HepG2 (cell line): ENCODE data around the gene ACYP2. TPM values are rescaled to one million over a fixed set of nuclear protein-coding genes. Genes with fewer than 3 reads are reported as not detected.
A peak's percentile ranks its signal among the peaks of the same experiment; 100 is the strongest.

ENCODE experiments used
- ATAD3A ChIP-seq: sonication (generic); formaldehyde crosslinking; IDR thresholded peaks from 2 replicates; pipeline ENCODE4 v1.4.0; 2020; ENCODE audit warnings: missing genetic modification reagents
- CBX2 ChIP-seq, 2 experiments: fragments of 200-600 bp in 1 of 2; sonication (generic); formaldehyde crosslinking in 1 of 2; IDR thresholded peaks; 2 replicates each; pipeline versions ENCODE4 v1.7.0 to v1.8.1; 2018 to 2022; ENCODE audit warnings: low read depth in 2 of 2, low read length in 1 of 2, mild to moderate bottlenecking in 1 of 2, missing genetic modification reagents in 1 of 2
- FOSL2 ChIP-seq: sonication (generic); formaldehyde crosslinking; IDR thresholded peaks from 2 replicates; pipeline ENCODE4 v1.4.0; 2020; ENCODE audit warnings: missing genetic modification reagents
- FOXM1 ChIP-seq: sonication (generic); formaldehyde crosslinking; IDR thresholded peaks from 2 replicates; pipeline ENCODE4 v1.5.0; 2020; ENCODE audit warnings: missing genetic modification reagents
- HNRNPH1 ChIP-seq: fragments of 200-400 bp; formaldehyde crosslinking; optimal IDR thresholded peaks from 2 replicates; pipeline ENCODE3; 2017; ENCODE audit warnings: mild to moderate bottlenecking, low read depth, low read length
- KAT7 ChIP-seq: IDR thresholded peaks from 2 replicates; pipeline ENCODE4 v1.6.1; 2018; ENCODE audit warnings: borderline replicate concordance, missing compliant biosample characterization
- MAF1 ChIP-seq: sonication (generic); formaldehyde crosslinking; IDR thresholded peaks from 2 replicates; pipeline ENCODE4 v1.5.0; 2020; ENCODE audit warnings: missing genetic modification reagents, borderline replicate concordance
- NR3C1 ChIP-seq: sonication (generic); formaldehyde crosslinking; IDR thresholded peaks from 2 replicates; pipeline ENCODE4 v1.4.0; 2020; ENCODE audit warnings: missing genetic modification reagents
- PAX8 ChIP-seq: sonication (generic); formaldehyde crosslinking; IDR thresholded peaks from 2 replicates; pipeline ENCODE4 v1.8.0; 2022; ENCODE audit warnings: mild to moderate bottlenecking, missing genetic modification reagents, borderline replicate concordance
- RBAK ChIP-seq: sonication (generic); formaldehyde crosslinking; IDR thresholded peaks from 2 replicates; pipeline ENCODE4 v1.5.1; 2020; ENCODE audit warnings: mild to moderate bottlenecking, missing genetic modification reagents
- RFX5 ChIP-seq: IDR thresholded peaks from 2 replicates; pipeline ENCODE4 v1.6.1; 2011; ENCODE audit warnings: low read depth, low read length, improper control_type of control experiment
- SKI ChIP-seq: fragments of 450-650 bp; IDR thresholded peaks from one replicate; pipeline ENCODE4 v1.6.1; 2018; ENCODE audit warnings: mild to moderate bottlenecking; ENCODE audit not compliant: partially characterized antibody
- TGIF2 ChIP-seq: IDR thresholded peaks from 2 replicates; pipeline ENCODE4 v1.6.1; 2016; ENCODE audit warnings: control low read depth, missing compliant biosample characterization
- ZNF10 ChIP-seq: sonication (generic); formaldehyde crosslinking; IDR thresholded peaks from 2 replicates; pipeline ENCODE4 v1.4.0; 2020; ENCODE audit warnings: mild to moderate bottlenecking, low read depth, missing genetic modification reagents, borderline replicate concordance
- ZNF12 ChIP-seq: sonication (generic); formaldehyde crosslinking; IDR thresholded peaks from 2 replicates; pipeline ENCODE4 v1.5.0; 2020; ENCODE audit warnings: missing genetic modification reagents
- ZNF20 ChIP-seq: sonication (generic); formaldehyde crosslinking; IDR thresholded peaks from 2 replicates; pipeline ENCODE4 v1.4.0; 2020; ENCODE audit warnings: mild to moderate bottlenecking, moderate library complexity, missing genetic modification reagents
- ZNF713 ChIP-seq: sonication (generic); formaldehyde crosslinking; IDR thresholded peaks from 2 replicates; pipeline ENCODE4 v1.4.0; 2020; ENCODE audit warnings: mild to moderate bottlenecking, missing genetic modification reagents
- polyA plus RNA-seq, 8 experiments: library from polyadenylated mRNA; depleted of rRNA in 3 of 8; stranded (reverse) in 7 of 8; unstranded in 1 of 8; fragments of >200 nt; fragmentation: Illumina TruSeq in 4 of 8; extraction: Trizol in 4 of 8; gene quantifications; 2 replicates each; pipeline versions ENCODE4 v1.2.1 to v1.2.3, GENCODE V29; 2011 to 2016; ENCODE audit warnings: low read depth in 4 of 8, missing spikeins in 1 of 8, mixed read lengths in 1 of 8; ENCODE audit not compliant: insufficient read depth in 1 of 8
- total RNA-seq, 5 experiments: library from RNA; depleted of rRNA; stranded (reverse); fragments of >200 nt; fragmentation: Illumina TruSeq; extraction: Trizol; gene quantifications; 2 replicates each; pipeline ENCODE4 v1.2.3, GENCODE V29; 2016; ENCODE audit warnings: low read depth in 1 of 5
- TF ChIP-seq, protein P1 (sequence below): sonication (generic); formaldehyde crosslinking; IDR thresholded peaks from 2 replicates; pipeline ENCODE4 v1.4.0; 2020; ENCODE audit warnings: missing genetic modification reagents
- TF ChIP-seq, protein P2 (sequence below): IDR thresholded peaks from 2 replicates; pipeline ENCODE4 v1.6.1; 2016
- TF ChIP-seq, protein P3 (sequence below): sonication (generic); formaldehyde crosslinking; IDR thresholded peaks from 2 replicates; pipeline ENCODE4 v1.5.1; 2020; ENCODE audit warnings: missing genetic modification reagents, mild to moderate bottlenecking, borderline replicate concordance
- TF ChIP-seq, protein P4 (sequence below): sonication (generic); formaldehyde crosslinking; IDR thresholded peaks from 2 replicates; pipeline ENCODE4 v1.8.0; 2022; ENCODE audit warnings: mild to moderate bottlenecking, missing genetic modification reagents, moderate library complexity
- TF ChIP-seq, protein P5 (sequence below): IDR thresholded peaks from 2 replicates; pipeline ENCODE4 v1.6.1; 2018; ENCODE audit warnings: missing genetic modification reagents, mild to moderate bottlenecking, missing compliant biosample characterization
- TF ChIP-seq, protein P6 (sequence below): sonication (generic); formaldehyde crosslinking; IDR thresholded peaks from 2 replicates; pipeline ENCODE4 v1.5.0; 2020; ENCODE audit warnings: missing genetic modification reagents, mild to moderate bottlenecking, borderline replicate concordance
- TF ChIP-seq, protein P7 (sequence below): sonication (generic); formaldehyde crosslinking; IDR thresholded peaks from 2 replicates; pipeline ENCODE4 v1.4.0; 2020; ENCODE audit warnings: low read depth, mild to moderate bottlenecking, missing genetic modification reagents

The ACYP2 gene
- total and polyA plus RNA-seq, 2 of the 13 experiments (the other 11 are each of a cell fraction or from before 2014, with no cell fraction given): 12.3 to 12.7 TPM

DNA sequence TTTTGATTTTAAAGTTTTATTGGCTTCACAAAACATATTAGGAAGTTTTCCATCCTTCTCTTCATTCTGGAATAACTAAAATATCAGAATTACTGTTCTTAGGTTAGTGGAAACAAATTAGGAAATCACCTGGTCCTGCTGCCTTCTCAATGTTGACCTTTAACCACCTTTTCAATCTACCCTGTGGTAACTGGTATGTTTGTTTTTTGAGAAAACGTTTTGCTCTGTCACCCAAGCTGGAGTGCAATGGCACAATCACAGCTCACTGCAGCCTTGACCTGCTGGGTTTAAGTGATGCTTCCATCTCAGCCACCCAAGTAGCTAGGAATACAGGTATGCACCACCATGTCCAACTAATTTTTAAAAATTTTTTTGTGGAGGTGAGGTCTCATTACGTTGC is 28.4 kb downstream of the ACYP2 start (continued):
- TF ChIP-seq ZNF10 (no peak), CBX2 (IDR thresholded peaks at IDR 0.05; ENCODE audit: low read depth, low read length) (no peak), CBX2 (CRISPR knock-in tag; IDR thresholded peaks at IDR 0.05; ENCODE audit: low read depth) (no peak), NR3C1 (no peak), FOXM1 (no peak), ZNF713 (no peak), KAT7 (CRISPR knock-in tag) (no peak), PAX8 (CRISPR knock-in tag) (no peak), MAF1 (CRISPR knock-in tag) (no peak), SKI (no peak), FOSL2 (peak; percentile 68), RFX5 (no peak), ZNF12 (no peak), ZNF20 (CRISPR knock-in tag) (no peak), RBAK (CRISPR knock-in tag) (no peak), TGIF2 (CRISPR knock-in tag) (peak; percentile 61; the same call in 1 of the 2 replicates), ATAD3A (CRISPR knock-in tag) (no peak), HNRNPH1 (no peak)
- TF ChIP-seq, protein P1, sequence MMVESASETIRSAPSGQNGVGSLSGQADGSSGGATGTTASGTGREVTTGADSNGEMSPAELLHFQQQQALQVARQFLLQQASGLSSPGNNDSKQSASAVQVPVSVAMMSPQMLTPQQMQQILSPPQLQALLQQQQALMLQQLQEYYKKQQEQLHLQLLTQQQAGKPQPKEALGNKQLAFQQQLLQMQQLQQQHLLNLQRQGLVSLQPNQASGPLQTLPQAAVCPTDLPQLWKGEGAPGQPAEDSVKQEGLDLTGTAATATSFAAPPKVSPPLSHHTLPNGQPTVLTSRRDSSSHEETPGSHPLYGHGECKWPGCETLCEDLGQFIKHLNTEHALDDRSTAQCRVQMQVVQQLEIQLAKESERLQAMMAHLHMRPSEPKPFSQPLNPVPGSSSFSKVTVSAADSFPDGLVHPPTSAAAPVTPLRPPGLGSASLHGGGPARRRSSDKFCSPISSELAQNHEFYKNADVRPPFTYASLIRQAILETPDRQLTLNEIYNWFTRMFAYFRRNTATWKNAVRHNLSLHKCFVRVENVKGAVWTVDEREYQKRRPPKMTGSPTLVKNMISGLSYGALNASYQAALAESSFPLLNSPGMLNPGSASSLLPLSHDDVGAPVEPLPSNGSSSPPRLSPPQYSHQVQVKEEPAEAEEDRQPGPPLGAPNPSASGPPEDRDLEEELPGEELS: peak; percentile 39; the same call in 1 of the 2 replicates
- TF ChIP-seq, protein P2, sequence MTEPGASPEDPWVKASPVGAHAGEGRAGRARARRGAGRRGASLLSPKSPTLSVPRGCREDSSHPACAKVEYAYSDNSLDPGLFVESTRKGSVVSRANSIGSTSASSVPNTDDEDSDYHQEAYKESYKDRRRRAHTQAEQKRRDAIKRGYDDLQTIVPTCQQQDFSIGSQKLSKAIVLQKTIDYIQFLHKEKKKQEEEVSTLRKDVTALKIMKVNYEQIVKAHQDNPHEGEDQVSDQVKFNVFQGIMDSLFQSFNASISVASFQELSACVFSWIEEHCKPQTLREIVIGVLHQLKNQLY (CRISPR knock-in tag): no peak
- TF ChIP-seq, protein P3, sequence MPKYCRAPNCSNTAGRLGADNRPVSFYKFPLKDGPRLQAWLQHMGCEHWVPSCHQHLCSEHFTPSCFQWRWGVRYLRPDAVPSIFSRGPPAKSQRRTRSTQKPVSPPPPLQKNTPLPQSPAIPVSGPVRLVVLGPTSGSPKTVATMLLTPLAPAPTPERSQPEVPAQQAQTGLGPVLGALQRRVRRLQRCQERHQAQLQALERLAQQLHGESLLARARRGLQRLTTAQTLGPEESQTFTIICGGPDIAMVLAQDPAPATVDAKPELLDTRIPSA (CRISPR knock-in tag): no peak
- TF ChIP-seq, protein P4, sequence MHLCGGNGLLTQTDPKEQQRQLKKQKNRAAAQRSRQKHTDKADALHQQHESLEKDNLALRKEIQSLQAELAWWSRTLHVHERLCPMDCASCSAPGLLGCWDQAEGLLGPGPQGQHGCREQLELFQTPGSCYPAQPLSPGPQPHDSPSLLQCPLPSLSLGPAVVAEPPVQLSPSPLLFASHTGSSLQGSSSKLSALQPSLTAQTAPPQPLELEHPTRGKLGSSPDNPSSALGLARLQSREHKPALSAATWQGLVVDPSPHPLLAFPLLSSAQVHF (CRISPR knock-in tag): no peak
- TF ChIP-seq, protein P5, sequence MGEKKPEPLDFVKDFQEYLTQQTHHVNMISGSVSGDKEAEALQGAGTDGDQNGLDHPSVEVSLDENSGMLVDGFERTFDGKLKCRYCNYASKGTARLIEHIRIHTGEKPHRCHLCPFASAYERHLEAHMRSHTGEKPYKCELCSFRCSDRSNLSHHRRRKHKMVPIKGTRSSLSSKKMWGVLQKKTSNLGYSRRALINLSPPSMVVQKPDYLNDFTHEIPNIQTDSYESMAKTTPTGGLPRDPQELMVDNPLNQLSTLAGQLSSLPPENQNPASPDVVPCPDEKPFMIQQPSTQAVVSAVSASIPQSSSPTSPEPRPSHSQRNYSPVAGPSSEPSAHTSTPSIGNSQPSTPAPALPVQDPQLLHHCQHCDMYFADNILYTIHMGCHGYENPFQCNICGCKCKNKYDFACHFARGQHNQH (CRISPR knock-in tag): peak; percentile 34; the same call in 1 of the 2 replicates
- TF ChIP-seq, protein P6, sequence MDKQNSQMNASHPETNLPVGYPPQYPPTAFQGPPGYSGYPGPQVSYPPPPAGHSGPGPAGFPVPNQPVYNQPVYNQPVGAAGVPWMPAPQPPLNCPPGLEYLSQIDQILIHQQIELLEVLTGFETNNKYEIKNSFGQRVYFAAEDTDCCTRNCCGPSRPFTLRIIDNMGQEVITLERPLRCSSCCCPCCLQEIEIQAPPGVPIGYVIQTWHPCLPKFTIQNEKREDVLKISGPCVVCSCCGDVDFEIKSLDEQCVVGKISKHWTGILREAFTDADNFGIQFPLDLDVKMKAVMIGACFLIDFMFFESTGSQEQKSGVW (CRISPR knock-in tag): no peak
- TF ChIP-seq, protein P7, sequence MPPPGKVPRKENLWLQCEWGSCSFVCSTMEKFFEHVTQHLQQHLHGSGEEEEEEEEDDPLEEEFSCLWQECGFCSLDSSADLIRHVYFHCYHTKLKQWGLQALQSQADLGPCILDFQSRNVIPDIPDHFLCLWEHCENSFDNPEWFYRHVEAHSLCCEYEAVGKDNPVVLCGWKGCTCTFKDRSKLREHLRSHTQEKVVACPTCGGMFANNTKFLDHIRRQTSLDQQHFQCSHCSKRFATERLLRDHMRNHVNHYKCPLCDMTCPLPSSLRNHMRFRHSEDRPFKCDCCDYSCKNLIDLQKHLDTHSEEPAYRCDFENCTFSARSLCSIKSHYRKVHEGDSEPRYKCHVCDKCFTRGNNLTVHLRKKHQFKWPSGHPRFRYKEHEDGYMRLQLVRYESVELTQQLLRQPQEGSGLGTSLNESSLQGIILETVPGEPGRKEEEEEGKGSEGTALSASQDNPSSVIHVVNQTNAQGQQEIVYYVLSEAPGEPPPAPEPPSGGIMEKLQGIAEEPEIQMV (CRISPR knock-in tag): no peak
